Measurements from ENCODE around the gene WDR86. TPM values are rescaled to one million over a fixed set of nuclear protein-coding genes. Genes with fewer than 3 reads are reported as not detected.
A peak's percentile ranks its signal among the peaks of the same experiment; 100 is the strongest.

Gene WDR86
- total RNA-seq, 1 donor from 2014 or later: 83.0 TPM

DNA sequence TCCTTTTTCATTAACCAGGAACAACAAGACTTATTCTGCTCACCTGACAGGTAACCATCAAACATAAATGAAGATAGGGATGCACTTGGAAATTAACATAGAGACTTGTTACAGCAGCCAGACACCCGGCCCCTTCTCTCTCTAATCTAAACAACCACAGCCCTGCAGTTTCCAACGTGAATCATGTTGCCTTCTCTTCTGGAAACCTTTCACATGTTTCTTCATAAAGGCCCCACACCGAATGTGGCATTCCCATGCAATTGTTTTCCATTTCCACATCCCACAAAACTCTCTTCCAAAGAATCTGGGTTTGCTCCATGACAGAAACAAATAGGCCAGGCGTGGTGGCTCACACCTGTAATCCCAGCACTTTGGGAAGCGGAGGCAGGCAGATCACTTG lies 15.0 kb upstream of the WDR86 start:
- H3K4me1 Mint-ChIP-seq (ENCODE audit: unreplicated experiment): peaks cover 41% of the 10 kb centered on the region

DNA sequence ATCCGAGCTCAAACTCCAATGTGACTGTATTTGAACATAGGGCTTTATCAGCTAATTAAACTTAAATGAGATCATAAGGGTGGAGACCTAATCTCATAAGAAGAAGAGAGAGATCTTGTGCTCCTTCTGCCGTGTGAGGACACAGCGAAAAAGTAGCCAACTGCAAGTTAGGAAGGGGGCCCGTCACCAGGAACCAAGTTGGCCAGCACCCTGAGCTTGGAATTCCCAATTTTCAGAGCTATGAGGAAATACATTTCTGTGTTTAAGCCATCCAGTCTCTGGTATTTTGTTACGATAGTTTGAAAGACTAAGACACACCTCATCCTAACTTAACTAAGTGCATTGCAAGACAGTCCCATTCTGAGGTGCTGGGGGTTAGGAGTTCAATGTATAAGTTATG lies 14.1 kb upstream of the WDR86 start:
- no peak for DNase-seq (ENCODE audit: extremely low spot score, unreplicated experiment)
- Mint-ChIP-seq H3K4me1 (ENCODE audit: unreplicated experiment) (peaks cover 33% of the 10 kb centered on the region), H3K9me3 (peaks cover 9% of the 10 kb centered on the region), H3K27ac (no peak overlapping the region), H3K27me3 (no peaks in the 10 kb centered on the region), H3K4me3 (no peak overlapping the region), H3K36me3 (no peaks in the 10 kb centered on the region)
- TF ChIP-seq, protein P1, sequence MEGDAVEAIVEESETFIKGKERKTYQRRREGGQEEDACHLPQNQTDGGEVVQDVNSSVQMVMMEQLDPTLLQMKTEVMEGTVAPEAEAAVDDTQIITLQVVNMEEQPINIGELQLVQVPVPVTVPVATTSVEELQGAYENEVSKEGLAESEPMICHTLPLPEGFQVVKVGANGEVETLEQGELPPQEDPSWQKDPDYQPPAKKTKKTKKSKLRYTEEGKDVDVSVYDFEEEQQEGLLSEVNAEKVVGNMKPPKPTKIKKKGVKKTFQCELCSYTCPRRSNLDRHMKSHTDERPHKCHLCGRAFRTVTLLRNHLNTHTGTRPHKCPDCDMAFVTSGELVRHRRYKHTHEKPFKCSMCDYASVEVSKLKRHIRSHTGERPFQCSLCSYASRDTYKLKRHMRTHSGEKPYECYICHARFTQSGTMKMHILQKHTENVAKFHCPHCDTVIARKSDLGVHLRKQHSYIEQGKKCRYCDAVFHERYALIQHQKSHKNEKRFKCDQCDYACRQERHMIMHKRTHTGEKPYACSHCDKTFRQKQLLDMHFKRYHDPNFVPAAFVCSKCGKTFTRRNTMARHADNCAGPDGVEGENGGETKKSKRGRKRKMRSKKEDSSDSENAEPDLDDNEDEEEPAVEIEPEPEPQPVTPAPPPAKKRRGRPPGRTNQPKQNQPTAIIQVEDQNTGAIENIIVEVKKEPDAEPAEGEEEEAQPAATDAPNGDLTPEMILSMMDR (conservative IDR thresholded peaks at IDR 0.05): no peak

More for the DNA sequence above, 15.0 kb upstream of the WDR86 start:
- Mint-ChIP-seq H3K9me3 (peaks cover 9% of the 10 kb centered on the region), H3K36me3 (no peaks in the 10 kb centered on the region), H3K4me3 (no peak overlapping the region), H3K27me3 (no peaks in the 10 kb centered on the region), H3K27ac (no peak overlapping the region)
- no peak for DNase-seq (ENCODE audit: extremely low spot score, unreplicated experiment)
- TF ChIP-seq, protein P1 (conservative IDR thresholded peaks at IDR 0.05): no peak

DNA sequence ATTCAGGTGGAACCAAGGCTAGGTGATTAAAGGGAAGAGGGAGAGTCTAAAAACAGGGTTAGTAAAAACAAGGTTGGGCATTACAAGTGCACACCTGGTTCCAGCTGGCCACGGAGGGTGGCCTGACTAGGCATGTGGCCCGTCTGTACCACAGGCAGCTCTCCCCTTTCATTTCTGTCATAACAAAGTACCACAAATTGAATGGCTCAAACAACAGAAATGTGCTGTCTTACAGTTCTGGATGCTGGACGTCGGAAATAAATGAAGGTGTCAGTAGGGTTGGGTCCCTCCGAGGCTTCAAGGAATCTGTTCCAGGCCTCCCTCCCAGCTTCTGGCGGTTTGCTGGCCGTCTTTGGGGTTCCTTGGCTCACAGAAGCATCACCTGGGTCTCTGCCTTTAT lies 13.4 kb upstream of the WDR86 start:
- Mint-ChIP-seq H3K4me3 (no peak overlapping the region), H3K4me1 (ENCODE audit: unreplicated experiment) (peaks cover 26% of the 10 kb centered on the region), H3K9me3 (peaks cover 9% of the 10 kb centered on the region), H3K27ac (no peak overlapping the region), H3K36me3 (peaks cover under 1% of the 10 kb centered on the region), H3K27me3 (no peaks in the 10 kb centered on the region)
- TF ChIP-seq, protein P1 (conservative IDR thresholded peaks at IDR 0.05): no peak
- DNase-seq (ENCODE audit: extremely low spot score, unreplicated experiment): no peak

DNA sequence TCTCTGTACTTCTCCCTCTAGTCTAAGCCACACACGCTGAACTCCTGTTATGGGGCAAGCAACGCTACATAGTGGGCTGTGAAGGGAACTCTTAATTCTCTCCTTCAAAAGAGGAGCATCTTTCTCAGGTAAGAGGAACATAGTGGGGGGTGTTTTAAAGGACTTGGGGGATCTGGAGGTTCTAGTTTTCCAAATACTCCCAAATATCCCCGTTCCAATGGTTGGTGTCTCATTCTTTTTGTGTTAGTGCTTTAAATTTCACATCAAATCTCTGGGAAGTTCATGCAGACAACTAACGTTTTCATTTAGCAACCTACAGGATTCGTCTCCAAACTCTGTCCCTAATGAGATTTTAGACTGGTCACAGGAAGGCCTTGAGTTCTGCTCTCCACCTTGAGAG lies 12.4 kb upstream of the WDR86 start:
- H3K36me3 Mint-ChIP-seq: peaks cover 3% of the 10 kb centered on the region
- peaks cover 9% of the 10 kb centered on the region for H3K9me3 Mint-ChIP-seq
- TF ChIP-seq, protein P1 (conservative IDR thresholded peaks at IDR 0.05): no peak
- DNase-seq (ENCODE audit: extremely low spot score, unreplicated experiment): no peak
- H3K27ac Mint-ChIP-seq: no peak overlapping the region
- H3K4me1 Mint-ChIP-seq (ENCODE audit: unreplicated experiment): peaks cover 18% of the 10 kb centered on the region
- H3K27me3 Mint-ChIP-seq: no peaks in the 10 kb centered on the region
- no peak overlapping the region for H3K4me3 Mint-ChIP-seq

DNA sequence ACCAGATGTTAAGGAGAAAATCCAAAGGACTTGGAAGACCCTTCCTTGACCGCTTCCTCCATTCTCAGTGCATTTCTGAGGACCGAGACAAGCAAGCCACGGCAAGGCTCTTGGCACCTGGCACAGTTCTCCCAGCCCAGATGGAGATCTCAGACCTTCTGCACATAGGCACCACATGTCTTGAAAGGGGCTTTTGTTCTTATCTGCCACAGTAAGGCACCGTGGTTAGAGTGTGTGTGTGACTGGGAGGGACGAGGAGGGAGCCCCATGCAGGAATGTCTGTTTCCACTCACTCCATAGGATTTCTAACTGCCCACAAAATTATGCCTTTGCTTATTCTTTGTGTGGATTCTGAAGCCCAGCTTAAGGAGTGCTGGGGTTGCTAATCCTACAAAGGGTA lies 10.3 kb upstream of the WDR86 start:
- Mint-ChIP-seq H3K36me3 (peaks cover 3% of the 10 kb centered on the region), H3K27ac (no peak overlapping the region), H3K9me3 (peaks cover 13% of the 10 kb centered on the region), H3K4me1 (ENCODE audit: unreplicated experiment) (peaks cover 17% of the 10 kb centered on the region), H3K27me3 (peaks cover 5% of the 10 kb centered on the region), H3K4me3 (no peak overlapping the region)
- TF ChIP-seq, protein P1 (conservative IDR thresholded peaks at IDR 0.05): no peak
- no peak for DNase-seq (ENCODE audit: extremely low spot score, unreplicated experiment)

DNA sequence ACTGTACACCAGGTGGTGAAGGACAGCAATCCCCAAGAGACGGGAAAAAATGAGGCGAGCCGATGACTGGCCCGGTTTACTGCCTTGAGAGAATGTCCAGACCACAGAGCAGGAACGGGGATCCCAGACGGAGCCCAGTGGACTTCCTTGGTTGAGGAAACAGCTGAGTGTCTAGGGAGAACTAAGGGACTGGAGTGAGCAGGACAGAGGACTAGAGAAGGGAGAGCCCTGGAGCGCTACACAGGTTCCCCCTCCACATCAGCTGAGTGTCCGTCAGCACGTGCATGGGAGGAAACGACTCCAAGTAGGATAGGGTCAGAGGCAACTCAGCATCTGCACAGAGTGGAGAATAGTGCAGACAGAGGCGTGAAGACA lies 7.1 kb upstream of the WDR86 start:
- no peak overlapping the region for H3K4me3 Mint-ChIP-seq
- H3K27me3 Mint-ChIP-seq: peaks cover 14% of the 10 kb centered on the region
- peaks cover 13% of the 10 kb centered on the region for H3K4me1 Mint-ChIP-seq (ENCODE audit: unreplicated experiment)
- peaks cover 11% of the 10 kb centered on the region for H3K9me3 Mint-ChIP-seq
- H3K36me3 Mint-ChIP-seq: peaks cover 3% of the 10 kb centered on the region
- peak overlapping the region; percentile 17 for H3K27ac Mint-ChIP-seq
- peak; percentile 59 for DNase-seq (ENCODE audit: extremely low spot score, unreplicated experiment)
- TF ChIP-seq, protein P1 (conservative IDR thresholded peaks at IDR 0.05): no peak

All from type B pancreatic cell (in vitro differentiated cells).